Psoas muscle (tissue), 8 donors: ENCODE data around the gene CYP2D6. TPM values are rescaled to one million over a fixed set of nuclear protein-coding genes. Genes with fewer than 3 reads are reported as not detected.

ENCODE experiments used
- ATAC-seq, 4 donors: fragments of 200-7000 bp; cut with Tn5 transposase; one replicate each; pipeline ENCODE4 v1.9.1; 2020; ENCODE audit warnings: moderate library complexity in 3 of 4, mild to moderate bottlenecking in 2 of 4
- DNase-seq, 2 donors: peaks; one replicate each; pipeline ENCODE4 v3.0.0-alpha.2; 2020
- H3K27ac ChIP-seq: fragments of 200-600 bp; one replicate; pipeline ENCODE4 v1.8.0; 2022
- H3K27me3 ChIP-seq, 3 donors: fragments of 200-600 bp in 1 of 3; one replicate each; pipeline versions ENCODE4 v1.6.1 to v1.8.0; 2013 to 2022; ENCODE audit warnings: low read length in 2 of 3, mild to moderate bottlenecking in 2 of 3, moderate library complexity in 1 of 3; ENCODE audit not compliant: insufficient read depth in 3 of 3
- H3K36me3 ChIP-seq, 2 donors: fragments of 200-600 bp in 1 of 2; one replicate each; pipeline versions ENCODE4 v1.6.1 to v1.8.0; 2013 to 2022; ENCODE audit warnings: low read depth in 1 of 2, mild to moderate bottlenecking in 1 of 2, moderate library complexity in 1 of 2; ENCODE audit not compliant: insufficient read depth in 1 of 2
- H3K4me1 ChIP-seq: fragments of 200-600 bp; one replicate; pipeline ENCODE4 v1.8.0; 2022
- H3K4me3 ChIP-seq: fragments of 200-600 bp; one replicate; pipeline ENCODE4 v1.8.0; 2022; ENCODE audit warnings: mild to moderate bottlenecking
- H3K9me3 ChIP-seq: fragments of 200-600 bp; one replicate; pipeline ENCODE4 v1.8.0; 2022
- CTCF ChIP-seq: fragments of 200-600 bp; IDR thresholded peaks from one replicate; pipeline ENCODE4 v1.8.0; 2022; ENCODE audit warnings: antibody characterized with exemption
- WGBS, 3 donors: extraction: QIAGEN DNeasy Blood & Tissue Kit; methylation state at CpG; one replicate each; pipeline versions ENCODE4 v1.1.6 to v1.1.7; 2013; 5-methylcytosine and 5-hydroxymethylcytosine counted together
- intact Hi-C, 2 donors: fragments of 100-400 bp; cut with DNase I; formaldehyde crosslinking; loops; one replicate each; pipeline versions ENCODE4 v1.11.0 to v1.14.2; 2022
- polyA plus RNA-seq, 3 donors: library from polyadenylated mRNA; stranded (reverse); fragments of 200-250 nt; gene quantifications; one replicate each; pipeline ENCODE4 v1.2.3, GENCODE V29; 2013
- total RNA-seq, 4 donors: library from RNA; stranded (reverse); fragmentation: NEBNext Ultra II Directional in 2 of 4; extraction: Animal tissue kit (Norgen Biotek cat#: 25700) in 2 of 4; gene quantifications; one replicate each; pipeline versions ENCODE4 v1.2.1 to v1.2.4, GENCODE V29; 2021 to 2023
- donor health status: healthy with polysubstance abuse.
- donor health status: DM: no; HTN: no; CAD: no; lungs with moderate emphysema.
- donor health status: Bipolar disorder and iron deficiency.
- donor health status: healthy.
- donor health status: DM: yes; HTN: yes; CAD: no.
- donor health status: DM: no; HTN: no; CAD: no.
- donor health status: DM: no; HTN: no; CAD: no.
- donor health status: DM: yes; HTN: yes; CAD: no.

CYP2D6 gene
- total and polyA plus RNA-seq, 7 donors = 0.03 to 0.44 (median 0.21) TPM; not detected in 1

DNA sequence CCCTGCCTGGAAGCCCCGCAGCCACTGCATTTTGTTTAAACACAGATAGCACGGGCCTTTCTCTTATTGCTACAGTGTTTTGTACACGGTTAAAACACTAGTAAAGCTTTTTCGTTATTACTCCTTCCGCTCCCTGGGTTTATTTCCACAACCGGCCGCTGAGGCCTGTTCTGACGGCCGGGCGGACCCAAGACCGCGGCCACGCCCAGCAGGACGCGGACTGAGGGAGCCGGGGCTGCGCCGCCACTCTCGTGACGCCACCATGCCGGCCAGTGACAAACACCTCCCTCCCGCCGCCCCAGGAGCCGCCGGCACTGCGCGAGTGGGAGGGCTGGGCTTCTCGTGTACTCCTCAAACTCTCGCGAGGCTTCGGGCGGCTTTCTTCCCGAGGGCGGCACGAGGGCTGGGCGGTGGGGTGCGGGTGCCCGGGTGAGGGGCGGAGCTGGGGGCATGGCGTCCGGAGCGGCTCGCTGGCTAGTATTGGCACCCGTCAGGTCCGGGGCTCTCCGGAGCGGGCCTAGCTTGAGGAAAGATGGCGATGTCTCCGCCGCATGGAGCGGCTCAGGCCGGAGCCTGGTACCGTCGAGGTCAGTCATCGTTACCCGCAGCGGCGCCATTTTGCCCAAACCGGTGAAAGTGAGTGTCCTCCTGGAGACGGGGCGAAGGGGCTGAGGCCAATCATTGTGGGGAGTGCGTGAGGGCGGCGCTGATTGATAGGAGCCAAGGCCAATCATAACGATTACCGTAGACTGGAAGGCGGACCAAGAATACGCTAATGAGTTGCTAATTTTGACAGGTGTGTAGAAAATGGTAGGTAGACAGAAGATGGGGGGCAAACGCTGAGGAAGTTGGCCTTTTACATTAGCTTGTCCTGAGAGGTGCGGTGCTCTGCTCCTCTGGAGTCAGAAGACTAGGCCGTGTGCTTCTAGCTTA is 51.0 kb downstream of the CYP2D6 start, which contains the start of gene SMDT1:
TSS of gene SMDT1 (plus strand) at position 382 of the 933 bp plus-strand sequence. CDS start at position 451, 69 bp downstream.
- Histone ChIP-seq H3K27me3 (no peaks in the 10 kb centered on the region), H3K4me3 (peak within 1 kb of the TSS; percentile 71), H3K36me3 (peaks cover 3 to 39% of the 10 kb centered on the region in 2 donors), H3K27ac (peak within 1 kb of the TSS; percentile 95), H3K9me3 (no peaks in the 10 kb centered on the region), H3K4me1 (peaks cover 40% of the 10 kb centered on the region)
- ATAC-seq (peak; percentile 92 to 94 (median 93)), DNase-seq (peak; percentile 100)
- TF ChIP-seq CTCF = no peak
- intact Hi-C loops = loop anchor here in 1 of 2 donors (10.0 kb wide), 1 partner anchor 265 kb away; no protein-coding TSS in a partner anchor
- WGBS, 3 donors = 0% methylated on average over 65 to 71 of the region's 71 CpGs

- Histone ChIP-seq H3K27ac (peak overlapping the region; percentile 95), H3K4me3 (peak overlapping the region; percentile 71), H3K4me1 (peaks cover 42% of the 10 kb centered on the region), H3K9me3 (no peaks in the 10 kb centered on the region), H3K27me3 (no peaks in the 10 kb centered on the region), H3K36me3 (peaks cover 0 to 30% of the 10 kb centered on the region in 2 donors)
- ATAC-seq (peak; percentile 28 to 44 (median 32)), DNase-seq (no peak)
- no peak for TF ChIP-seq CTCF
- WGBS, 3 donors = 16 to 21% (median 21%) methylated on average over 23 to 24 of the region's 24 CpGs
- intact Hi-C loops = loop anchor here in 1 of 2 donors (10.0 kb wide), 1 partner anchor 264 kb away; no protein-coding TSS in a partner anchor
Observed at GRCh38 chr22:42078469-42079318, 51.9 kb downstream of the CYP2D6 start.

GRCh38 chr22:42077486-42078125 is 53.0 kb downstream of the CYP2D6 start:
- H3K4me1 ChIP-seq = peaks cover 35% of the 10 kb centered on the region
- no peaks in the 10 kb centered on the region for H3K27me3 ChIP-seq
- DNase-seq = peak in 1 of 2 donors; percentile 51
- peaks cover 0 to 19% of the 10 kb centered on the region in 2 donors for H3K36me3 ChIP-seq
- ATAC-seq = no peak
- H3K27ac ChIP-seq = peak overlapping the region; percentile 95
- intact Hi-C loops = loop anchor here in 1 of 2 donors (10.0 kb wide), 1 partner anchor 263 kb away; no protein-coding TSS in a partner anchor
- no peak for TF ChIP-seq CTCF
- H3K4me3 ChIP-seq = no peak overlapping the region
- H3K9me3 ChIP-seq = no peaks in the 10 kb centered on the region
- 86 to 88% (median 86%) methylated on average over 20 to 21 of the region's 21 CpGs for WGBS, 3 donors
